CD4-positive, alpha-beta T cell treated with Interleukin-17A for 1 hour (primary cell): ENCODE data around the gene CYP3A4.
"Not testable (repeated sequence)": the region's sequence is repeated elsewhere in the genome, so short reads cannot be mapped to it uniquely, and the experiment has no call there.

Source experiments
- DNase-seq: peaks from one replicate; pipeline ENCODE4 v3.0.0-alpha.2; 2020

Gene CYP3A4

DNA sequence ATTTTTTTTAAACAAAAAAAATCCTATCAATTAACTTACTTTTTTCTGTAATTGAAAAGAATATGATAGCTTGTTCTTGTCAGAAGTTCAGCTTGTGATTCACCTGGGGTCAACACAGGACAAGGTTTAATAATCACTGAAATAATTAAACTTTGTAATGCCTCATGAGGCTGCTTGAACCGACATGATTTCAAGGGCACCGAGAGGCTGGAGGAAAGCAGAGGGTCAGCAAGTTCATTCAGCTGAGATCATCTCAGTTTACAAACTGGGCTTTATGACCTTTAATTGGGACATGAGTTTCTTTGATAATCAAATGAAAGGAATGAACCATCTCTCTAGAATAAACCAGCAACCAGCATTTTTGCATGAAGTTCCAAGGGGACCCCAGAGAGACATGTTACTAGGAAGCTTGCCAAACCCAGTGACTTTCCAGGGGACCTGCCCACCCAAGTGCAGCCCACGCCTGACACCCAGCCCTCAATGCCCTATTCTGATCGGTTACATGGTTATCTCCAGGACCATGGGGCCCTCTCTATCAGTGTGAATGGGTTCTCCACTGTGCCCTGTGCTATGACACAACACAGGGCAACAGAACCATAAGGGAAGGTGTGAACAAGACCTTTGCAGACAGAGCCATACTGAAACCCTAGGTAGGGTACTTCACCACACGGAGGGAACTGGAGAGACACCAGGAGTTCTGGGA, 7.8 kb upstream of the CYP3A4 start:
- DNase-seq: no peak

- DNase-seq: no peak
Observed at GRCh38 chr7:99791021-99791420, 7.0 kb upstream of the CYP3A4 start.

DNA sequence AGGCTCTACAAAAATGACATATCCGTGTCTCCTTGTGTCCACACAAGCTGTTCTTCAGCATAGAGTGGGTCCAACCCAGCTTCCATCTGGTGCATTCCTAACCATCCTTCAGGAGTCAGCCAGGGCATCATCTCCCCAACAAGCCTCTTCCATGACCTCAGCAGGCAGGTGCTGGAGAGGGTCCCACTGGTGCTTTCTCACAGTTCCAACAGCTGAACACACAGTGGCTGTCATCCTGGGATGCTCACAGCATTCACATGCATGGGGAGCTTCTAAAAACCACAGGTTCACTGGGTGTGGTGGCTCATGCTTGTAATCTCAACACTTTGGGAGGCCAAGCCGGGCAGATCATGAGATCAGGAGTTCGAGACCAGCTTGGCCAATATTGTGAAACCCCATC, 6.4 kb upstream of the CYP3A4 start:
- DNase-seq: no peak

DNA sequence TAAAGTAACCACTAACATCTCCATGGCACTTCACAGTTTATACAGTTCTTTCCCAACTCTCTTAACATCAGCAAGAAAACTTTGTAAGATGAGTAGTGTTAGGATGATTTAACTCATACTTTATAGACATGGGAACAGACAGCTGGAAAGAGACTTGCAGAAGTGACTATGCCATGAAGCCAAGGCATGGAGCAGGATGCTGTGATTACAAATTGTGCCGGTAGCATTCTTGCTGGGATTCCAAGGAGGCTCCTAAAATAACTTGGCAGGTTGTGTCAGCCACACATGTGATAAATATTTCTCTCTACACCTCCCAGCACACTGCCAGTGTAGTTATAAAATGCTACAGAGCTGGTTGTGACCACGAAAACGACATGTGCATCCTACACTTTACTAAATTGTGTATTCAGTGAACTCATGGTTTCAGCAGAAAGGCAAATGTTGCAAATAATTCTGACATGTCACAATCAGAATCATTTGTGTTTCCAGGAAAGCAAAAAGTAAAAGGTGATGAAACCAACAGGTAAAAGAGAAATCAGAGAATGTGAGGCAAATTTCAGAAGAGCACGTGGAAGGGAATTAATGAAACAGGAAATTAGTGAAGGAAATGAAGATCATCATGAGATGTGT, 5.6 kb upstream of the CYP3A4 start:
- no peak for DNase-seq

DNA sequence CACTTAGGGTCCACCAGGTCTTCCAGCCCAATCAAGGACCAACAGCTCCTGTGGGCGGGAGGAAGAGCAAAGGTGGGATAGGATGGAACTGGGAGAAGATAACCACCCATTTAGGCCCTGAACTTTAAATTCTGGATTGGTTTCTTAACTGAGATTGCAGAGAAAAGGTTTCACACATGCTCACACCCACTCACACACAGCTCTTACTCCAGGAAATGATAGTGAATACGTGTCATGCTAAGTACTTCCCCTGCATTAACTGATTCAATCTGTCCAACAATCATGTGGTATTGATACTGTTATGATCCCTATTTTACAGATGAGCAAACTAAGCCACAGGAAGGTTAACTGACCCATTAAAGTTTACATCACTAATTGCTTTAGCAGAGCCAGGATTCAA, 4.6 kb upstream of the CYP3A4 start:
- DNase-seq: peak; percentile 4

- DNase-seq: no peak
Observed at GRCh38 chr7:99786726-99787335, 2.8 kb upstream of the CYP3A4 start.

DNA sequence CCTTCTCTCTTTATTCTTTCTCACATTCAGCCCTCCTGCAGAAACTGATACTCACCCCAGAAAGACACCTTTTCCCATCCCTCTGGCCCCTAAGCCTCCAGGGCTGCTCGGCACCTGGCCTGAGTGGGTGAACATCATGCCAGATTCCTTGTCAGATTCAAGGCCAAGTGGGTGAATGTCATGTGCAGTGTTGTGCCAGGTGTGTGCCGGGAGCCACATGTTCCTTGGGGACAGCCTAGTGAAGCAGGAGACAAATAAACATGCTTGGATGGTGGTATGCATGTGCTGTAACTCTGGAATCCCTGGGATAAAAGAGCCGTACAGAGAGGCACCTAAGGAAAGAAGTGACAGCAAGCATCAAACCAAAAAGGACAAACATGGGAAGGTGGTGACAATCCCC, 1.7 kb upstream of the CYP3A4 start:
- DNase-seq: not testable (repeated sequence)

DNA sequence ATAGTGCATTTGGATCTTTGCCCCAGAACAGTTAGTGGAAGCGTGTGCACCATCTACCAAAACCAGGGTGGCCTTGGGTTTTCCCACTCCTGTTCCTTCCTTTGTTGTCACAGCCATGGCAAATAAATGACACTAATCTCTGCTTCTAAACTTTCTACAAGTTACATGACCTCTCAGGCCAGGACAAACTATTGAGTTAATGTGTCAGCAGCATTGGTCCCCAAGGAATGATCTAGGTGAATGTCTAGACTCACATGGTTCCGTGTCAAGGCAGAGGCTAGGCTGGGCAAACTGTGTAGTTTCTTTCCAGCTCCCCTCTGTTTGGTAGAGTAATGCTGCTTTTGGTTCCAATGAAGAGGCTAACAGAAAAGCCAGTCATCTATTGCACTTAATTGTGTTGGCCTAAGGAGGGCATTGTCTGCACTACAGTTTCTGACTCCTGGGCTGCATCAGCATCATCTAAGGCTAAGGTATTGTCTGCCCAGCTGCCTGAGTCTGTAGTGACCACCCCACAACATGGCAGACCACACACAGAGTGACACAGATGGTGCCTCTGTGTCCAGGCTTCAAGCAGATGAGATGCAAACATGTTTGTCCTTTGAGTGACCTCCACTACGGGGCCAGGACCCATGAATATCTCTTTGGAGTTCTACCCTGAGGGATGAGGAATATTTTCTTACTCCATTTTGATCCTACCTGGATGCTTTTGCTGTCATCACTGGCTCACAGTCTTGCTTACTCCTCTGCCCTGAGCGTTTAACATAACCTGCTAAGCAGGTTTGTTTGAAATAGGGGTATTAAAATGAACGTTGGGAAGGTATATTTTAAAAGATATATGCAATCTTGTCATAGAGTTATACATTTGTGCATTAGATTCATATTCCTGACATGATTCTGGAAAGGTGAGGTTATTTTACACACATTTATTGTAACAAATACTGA, 1.7 kb downstream of the CYP3A4 start:
- DNase-seq: no peak

DNA sequence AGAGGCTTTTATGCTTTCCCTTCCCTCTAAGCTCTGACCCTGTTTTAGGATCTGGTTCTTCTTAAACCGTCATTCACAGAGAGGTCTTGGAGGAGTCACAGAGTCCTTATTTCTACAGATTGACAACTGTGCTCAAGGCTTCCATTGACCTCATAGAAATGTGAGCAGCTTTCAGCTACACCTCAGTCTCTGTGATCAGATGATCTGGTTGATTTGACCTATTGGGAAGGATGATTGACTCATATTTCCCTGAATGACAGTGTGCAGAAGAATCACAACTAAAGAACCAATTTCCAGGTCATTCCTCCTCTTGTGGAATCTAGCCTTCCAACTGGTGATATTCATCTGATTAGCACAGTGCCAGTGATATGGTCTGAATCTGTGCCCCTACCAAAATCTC, 3.4 kb downstream of the CYP3A4 start:
- DNase-seq: no peak

DNA sequence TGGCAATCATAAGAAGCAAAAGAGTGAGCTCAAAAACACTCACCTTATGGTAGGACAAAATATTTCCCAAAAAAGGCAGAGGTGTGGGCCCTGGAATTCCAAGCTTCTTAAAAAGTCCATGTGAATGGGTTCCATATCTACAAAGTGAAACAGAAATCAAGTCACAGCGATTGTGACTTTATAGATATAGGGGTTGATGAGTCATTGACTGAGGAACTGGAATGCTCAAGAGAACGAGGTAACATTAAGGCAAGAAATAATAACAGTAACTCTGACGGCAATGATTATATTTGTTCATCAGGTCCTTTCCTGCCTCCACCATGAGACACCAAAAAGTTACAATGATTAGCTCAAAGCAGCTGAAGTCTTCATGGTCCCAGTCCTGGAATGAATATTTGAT, 4.0 kb downstream of the CYP3A4 start:
- no peak for DNase-seq

- no peak for DNase-seq
Observed at GRCh38 chr7:99778880-99779279, 5.1 kb downstream of the CYP3A4 start.

DNA sequence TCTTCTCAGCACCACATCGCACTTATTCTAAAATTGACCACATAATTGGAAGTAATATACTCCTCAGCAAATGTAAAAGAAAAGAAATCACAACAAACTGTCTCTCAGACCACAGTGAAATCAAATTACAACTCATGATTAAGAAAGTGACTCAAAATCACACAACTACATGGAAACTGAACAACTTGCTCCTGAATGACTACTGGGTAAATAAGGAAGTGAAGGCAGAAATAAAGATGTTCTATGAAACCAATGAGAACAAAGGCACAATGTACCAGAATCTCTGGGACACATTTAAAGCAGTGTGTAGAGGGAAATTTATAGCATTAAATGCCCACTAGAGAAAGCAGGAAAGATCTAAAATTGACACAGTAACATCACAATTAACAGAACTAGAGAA, 10.6 kb downstream of the CYP3A4 start:
- not testable (repeated sequence) for DNase-seq

GRCh38 chr7:99772565-99772964, 11.4 kb downstream of the CYP3A4 start:
- DNase-seq: no peak

DNA sequence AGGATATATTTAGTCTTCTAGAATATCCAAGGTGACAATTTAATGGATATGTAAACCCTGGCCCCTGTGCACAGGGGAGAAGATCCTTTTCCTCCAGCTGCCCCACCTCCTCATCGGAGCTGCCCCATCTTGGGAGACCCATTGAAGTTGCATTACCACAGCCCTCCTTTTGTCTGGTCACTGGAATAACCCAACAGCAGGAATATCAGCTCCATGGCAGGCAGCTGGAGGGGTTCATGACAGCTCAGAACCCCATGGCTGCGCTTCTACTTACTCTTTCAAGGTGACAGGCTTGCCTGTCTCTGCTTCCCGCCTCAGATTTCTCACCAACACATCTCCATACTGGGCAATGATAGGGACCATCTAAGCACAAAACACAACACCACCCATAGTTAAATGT, 14.5 kb downstream of the CYP3A4 start:
- DNase-seq: not testable (repeated sequence)

GRCh38 chr7:99768471-99768870, 15.5 kb downstream of the CYP3A4 start:
- no peak for DNase-seq

- no peak for DNase-seq
Observed at GRCh38 chr7:99767662-99768061, 16.3 kb downstream of the CYP3A4 start.

GRCh38 chr7:99766484-99767099, 17.4 kb downstream of the CYP3A4 start:
- DNase-seq: no peak

DNA sequence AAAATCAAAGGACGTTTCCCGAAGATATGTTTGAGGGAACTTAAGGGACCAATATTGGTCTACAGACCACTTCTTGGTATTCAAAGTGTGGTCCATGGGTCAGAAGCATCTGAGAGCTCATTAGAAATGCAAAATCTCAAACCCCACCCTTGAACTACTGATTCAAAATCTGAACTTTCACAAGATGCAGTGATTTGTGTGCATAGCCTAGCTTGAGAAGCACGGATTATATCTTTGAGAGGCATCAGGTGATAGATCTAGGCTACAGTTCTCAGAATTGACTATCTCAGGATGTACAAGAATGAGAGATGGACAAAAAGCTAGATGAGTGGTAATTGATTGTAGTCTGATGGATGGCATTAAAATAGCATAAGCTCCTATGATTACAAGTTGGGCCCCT, 19.5 kb downstream of the CYP3A4 start:
- DNase-seq: no peak

DNA sequence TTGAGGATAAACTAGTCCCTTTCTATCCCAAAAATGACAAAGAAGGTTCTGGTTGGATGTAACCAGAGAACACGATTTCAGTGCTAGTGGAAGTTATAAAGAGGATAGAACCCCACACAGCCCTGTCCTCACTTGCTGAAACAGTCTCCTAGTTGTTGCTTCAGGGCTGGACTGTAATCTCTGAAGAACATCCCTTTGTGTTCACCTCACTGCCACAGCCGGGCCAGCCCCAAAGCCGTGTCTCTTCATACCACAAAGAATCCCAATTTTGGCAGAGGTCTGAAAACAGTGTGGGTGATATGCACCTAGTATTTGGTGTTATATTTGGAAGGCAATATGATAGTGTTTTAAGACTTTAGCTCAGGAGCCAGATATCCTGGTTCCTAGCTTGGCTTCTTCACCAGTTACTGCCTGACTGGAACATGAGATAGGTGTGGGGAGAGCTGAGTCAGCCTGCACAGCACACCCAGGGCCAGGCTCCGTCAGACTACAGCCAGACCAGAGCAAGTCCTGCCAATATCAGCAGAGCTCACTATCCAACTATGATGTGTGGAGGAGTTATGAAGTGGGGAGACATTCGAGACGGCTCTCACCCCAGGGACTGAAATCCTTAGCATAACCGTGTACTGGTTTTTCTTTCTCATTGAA, 21.2 kb downstream of the CYP3A4 start:
- DNase-seq: no peak

GRCh38 chr7:99755085-99755484, 28.9 kb downstream of the CYP3A4 start:
- no peak for DNase-seq

DNA sequence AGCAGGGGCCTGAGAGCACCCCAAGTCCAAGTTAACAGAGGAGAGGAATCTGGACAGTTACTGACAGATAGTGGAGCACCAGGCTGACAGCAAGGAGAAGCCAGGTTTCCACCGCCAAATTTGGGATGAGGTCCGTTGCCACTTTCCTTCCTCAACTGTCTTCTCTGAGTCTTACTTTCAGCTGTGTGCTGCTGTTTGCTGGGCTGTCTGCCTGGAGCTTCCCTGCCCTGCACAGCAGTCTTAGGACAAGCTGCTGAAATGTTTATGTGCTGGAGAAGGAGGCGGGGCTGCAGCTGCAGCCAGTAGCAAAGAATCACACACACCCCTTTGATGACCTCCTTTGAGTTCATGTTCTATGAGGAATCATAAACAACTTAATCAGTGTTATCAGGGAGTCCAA, 31.6 kb downstream of the CYP3A4 start:
- DNase-seq: no peak

DNA sequence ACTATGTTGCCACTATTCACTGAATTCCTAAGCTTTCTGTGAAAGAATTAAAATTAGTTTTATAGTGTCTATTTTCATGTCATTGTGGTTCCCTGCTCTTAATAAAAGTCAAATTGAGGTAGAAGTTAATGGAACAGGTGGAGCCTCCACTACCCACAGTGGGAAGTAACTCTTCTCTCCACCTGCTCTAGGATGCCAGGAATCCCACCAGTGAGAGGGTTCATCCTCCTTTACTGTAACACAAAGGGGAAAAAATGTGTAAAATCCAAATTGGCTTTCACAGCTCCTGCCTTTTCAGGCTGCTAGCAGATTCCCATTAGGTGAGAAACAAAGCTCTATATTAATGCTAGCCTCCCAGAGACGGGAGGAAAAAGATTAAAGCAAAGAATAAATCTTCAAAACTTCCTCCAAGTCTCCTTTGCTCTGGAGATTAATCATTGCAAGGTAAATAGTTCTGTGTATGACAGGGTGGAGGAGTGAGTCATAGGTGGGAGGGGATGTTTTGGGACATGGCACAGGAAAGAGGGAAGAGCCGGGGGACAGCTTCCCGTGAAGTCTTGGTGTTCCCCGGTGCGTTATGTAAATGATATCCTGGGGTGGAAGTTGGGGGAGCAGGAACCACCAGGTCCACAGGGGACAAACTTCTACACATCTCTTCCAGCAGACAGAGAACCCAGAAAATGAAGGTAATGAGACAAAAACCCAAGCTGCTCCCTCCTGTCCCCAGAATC, 32.5 kb downstream of the CYP3A4 start:
- DNase-seq: not testable (repeated sequence)
